ENCODE data around the gene ATP6V0D1.

The ATP6V0D1 gene

GRCh38 chr16:67397812-67398545 lies 83.0 kb downstream of the ATP6V0D1 start:
- Histone ChIP-seq H3K4me3 (ENCODE audit: low read length) (no peak overlapping the region), H3K36me3 (replicated peaks; ENCODE audit: insufficient read depth, low read length) (no peaks in the 10 kb centered on the region), H2AFZ (ENCODE audit: low read length) (no peak overlapping the region), H3K9me2 (replicated peaks; ENCODE audit: insufficient read depth, low read length) (no peaks in the 10 kb centered on the region), H3K9ac (ENCODE audit: low read length) (no peak overlapping the region), H3K27ac (ENCODE audit: low read length) (no peak overlapping the region), H3K27me3 (replicated peaks; ENCODE audit: insufficient read depth, low read length) (peaks cover 27% of the 10 kb centered on the region), H3K79me2 (ENCODE audit: low read length) (no peaks in the 10 kb centered on the region), H3F3A (ENCODE audit: insufficient read depth, low read length) (no peaks in the 10 kb centered on the region), H4K20me1 (ENCODE audit: insufficient read depth, low read length) (no peaks in the 10 kb centered on the region), H3K9me3 (replicated peaks; ENCODE audit: insufficient read depth, low read length) (no peaks in the 10 kb centered on the region), H3K4me1 (ENCODE audit: low read length) (peaks cover 6% of the 10 kb centered on the region), H3K4me2 (ENCODE audit: low read depth, low read length) (no peak overlapping the region)
- DNase-seq = no peak
- TF ChIP-seq, protein P1, sequence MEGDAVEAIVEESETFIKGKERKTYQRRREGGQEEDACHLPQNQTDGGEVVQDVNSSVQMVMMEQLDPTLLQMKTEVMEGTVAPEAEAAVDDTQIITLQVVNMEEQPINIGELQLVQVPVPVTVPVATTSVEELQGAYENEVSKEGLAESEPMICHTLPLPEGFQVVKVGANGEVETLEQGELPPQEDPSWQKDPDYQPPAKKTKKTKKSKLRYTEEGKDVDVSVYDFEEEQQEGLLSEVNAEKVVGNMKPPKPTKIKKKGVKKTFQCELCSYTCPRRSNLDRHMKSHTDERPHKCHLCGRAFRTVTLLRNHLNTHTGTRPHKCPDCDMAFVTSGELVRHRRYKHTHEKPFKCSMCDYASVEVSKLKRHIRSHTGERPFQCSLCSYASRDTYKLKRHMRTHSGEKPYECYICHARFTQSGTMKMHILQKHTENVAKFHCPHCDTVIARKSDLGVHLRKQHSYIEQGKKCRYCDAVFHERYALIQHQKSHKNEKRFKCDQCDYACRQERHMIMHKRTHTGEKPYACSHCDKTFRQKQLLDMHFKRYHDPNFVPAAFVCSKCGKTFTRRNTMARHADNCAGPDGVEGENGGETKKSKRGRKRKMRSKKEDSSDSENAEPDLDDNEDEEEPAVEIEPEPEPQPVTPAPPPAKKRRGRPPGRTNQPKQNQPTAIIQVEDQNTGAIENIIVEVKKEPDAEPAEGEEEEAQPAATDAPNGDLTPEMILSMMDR (IDR thresholded peaks at IDR 0.05; ENCODE audit: low read length) = no peak
- no peak for TF ChIP-seq EZH2phosphoT487 (IDR thresholded peaks at IDR 0.05; ENCODE audit: low read length)
- TF ChIP-seq EZH2 (optimal IDR thresholded peaks at IDR 0.05; ENCODE audit: low read depth, low read length) = no peak

DNA sequence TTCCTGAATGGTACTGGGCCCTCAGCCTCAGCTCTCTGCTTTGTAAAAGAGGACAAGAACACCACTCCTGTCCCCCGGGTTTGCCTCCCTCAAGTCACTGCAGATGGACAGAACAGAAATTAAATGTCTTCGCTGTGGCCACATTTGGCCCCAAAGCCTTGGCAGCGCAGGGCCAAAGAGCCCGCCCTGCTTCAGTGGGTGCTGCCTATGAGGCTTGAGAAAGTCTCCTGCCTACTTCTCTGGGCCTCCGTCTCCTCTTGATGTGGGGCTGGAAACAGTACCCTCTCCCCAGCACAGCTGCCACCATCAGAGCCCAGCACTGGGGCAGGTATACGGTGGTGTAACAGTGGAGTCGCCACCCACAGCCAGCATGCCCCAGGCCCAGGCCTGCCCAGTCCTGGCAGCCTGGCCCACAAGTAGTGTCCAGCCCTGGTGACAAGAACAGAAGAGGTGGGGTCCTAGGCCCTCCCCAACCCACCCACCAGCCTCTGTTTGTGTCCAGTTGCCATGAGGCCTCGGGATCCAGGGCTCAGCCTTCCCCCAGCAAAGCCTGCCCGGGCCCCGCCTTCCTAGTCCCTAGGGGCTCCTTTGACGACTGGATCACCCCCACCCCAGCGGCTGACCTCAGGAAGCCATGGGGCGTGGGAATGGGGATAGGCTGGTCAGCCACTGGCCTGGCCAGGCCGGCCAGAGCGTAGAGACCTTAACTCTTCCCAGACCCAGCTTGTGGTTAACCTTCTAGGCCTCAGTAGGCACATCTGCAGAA lies 83.7 kb downstream of the ATP6V0D1 start:
- no peak overlapping the region for H3K27ac ChIP-seq (ENCODE audit: low read length)
- no peak for DNase-seq
- H3K9me3 ChIP-seq (replicated peaks; ENCODE audit: insufficient read depth, low read length) = no peaks in the 10 kb centered on the region
- no peak overlapping the region for H3K4me2 ChIP-seq (ENCODE audit: low read depth, low read length)
- TF ChIP-seq, protein P1 (IDR thresholded peaks at IDR 0.05; ENCODE audit: low read length) = no peak
- no peak for TF ChIP-seq EZH2phosphoT487 (IDR thresholded peaks at IDR 0.05; ENCODE audit: low read length)
- no peak for TF ChIP-seq EZH2 (optimal IDR thresholded peaks at IDR 0.05; ENCODE audit: low read depth, low read length)
- no peak overlapping the region for H3K9ac ChIP-seq (ENCODE audit: low read length)
- no peaks in the 10 kb centered on the region for H3F3A ChIP-seq (ENCODE audit: insufficient read depth, low read length)
- H3K9me2 ChIP-seq (replicated peaks; ENCODE audit: insufficient read depth, low read length) = no peaks in the 10 kb centered on the region
- no peak overlapping the region for H3K4me3 ChIP-seq (ENCODE audit: low read length)
- H3K27me3 ChIP-seq (replicated peaks; ENCODE audit: insufficient read depth, low read length) = peaks cover 33% of the 10 kb centered on the region
- H3K79me2 ChIP-seq (ENCODE audit: low read length) = no peaks in the 10 kb centered on the region
- no peak overlapping the region for H2AFZ ChIP-seq (ENCODE audit: low read length)
- peaks cover 6% of the 10 kb centered on the region for H3K4me1 ChIP-seq (ENCODE audit: low read length)
- no peaks in the 10 kb centered on the region for H3K36me3 ChIP-seq (replicated peaks; ENCODE audit: insufficient read depth, low read length)
- no peaks in the 10 kb centered on the region for H4K20me1 ChIP-seq (ENCODE audit: insufficient read depth, low read length)

DNA sequence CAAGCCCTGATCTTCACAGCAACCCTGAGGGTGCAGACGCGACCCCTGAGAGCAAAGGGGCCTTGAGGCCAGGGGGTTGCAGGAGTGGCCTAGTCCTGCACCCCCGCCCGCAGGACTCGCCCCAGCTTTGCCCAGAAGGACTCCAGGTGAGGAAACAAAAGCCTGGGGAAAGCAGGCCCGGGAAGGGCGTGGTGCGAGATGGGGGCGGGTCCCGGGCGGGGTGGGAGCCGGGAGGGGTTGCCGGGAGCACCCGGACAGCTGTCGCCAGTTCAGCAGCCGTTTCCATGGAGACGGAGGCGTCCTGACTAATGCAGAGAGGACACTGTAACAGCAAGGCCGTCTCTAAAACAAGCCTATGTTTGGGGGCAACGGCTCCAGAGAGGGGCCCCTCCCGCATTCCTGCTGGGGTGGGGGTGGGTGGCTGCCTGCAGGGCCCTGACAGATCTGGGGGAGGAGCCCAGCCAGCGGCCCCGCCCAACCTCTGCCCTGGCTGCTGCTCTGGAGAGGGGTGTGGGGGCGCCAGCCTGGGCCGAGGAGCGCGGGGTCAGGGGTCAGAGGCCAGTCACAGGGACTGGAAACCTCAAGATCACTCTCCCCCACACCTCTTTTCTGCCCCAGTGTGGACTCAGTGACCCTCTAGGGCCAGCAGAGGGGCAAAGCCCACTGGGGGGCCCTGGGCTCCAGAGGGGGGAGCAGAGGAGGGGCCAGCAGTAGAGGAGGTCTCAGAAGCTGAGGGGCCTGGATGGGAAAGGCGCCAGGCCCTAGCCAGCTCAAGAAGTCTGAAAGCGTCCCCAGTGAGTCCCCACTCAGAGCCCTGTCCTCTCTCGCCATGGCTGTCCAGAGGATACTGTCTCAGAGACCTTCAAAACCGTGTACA lies 84.6 kb downstream of the ATP6V0D1 start:
- no peak overlapping the region for H3K27ac ChIP-seq (ENCODE audit: low read length)
- no peaks in the 10 kb centered on the region for H4K20me1 ChIP-seq (ENCODE audit: insufficient read depth, low read length)
- no peaks in the 10 kb centered on the region for H3K9me3 ChIP-seq (replicated peaks; ENCODE audit: insufficient read depth, low read length)
- no peak overlapping the region for H3K9ac ChIP-seq (ENCODE audit: low read length)
- H3K9me2 ChIP-seq (replicated peaks; ENCODE audit: insufficient read depth, low read length) = no peaks in the 10 kb centered on the region
- no peaks in the 10 kb centered on the region for H3F3A ChIP-seq (ENCODE audit: insufficient read depth, low read length)
- TF ChIP-seq, protein P1 (IDR thresholded peaks at IDR 0.05; ENCODE audit: low read length) = no peak
- no peak for TF ChIP-seq EZH2phosphoT487 (IDR thresholded peaks at IDR 0.05; ENCODE audit: low read length)
- TF ChIP-seq EZH2 (optimal IDR thresholded peaks at IDR 0.05; ENCODE audit: low read depth, low read length) = no peak
- H3K4me3 ChIP-seq (ENCODE audit: low read length) = no peak overlapping the region
- peaks cover 33% of the 10 kb centered on the region for H3K27me3 ChIP-seq (replicated peaks; ENCODE audit: insufficient read depth, low read length)
- no peaks in the 10 kb centered on the region for H3K36me3 ChIP-seq (replicated peaks; ENCODE audit: insufficient read depth, low read length)
- peak; percentile 47 for DNase-seq
- peaks cover 5% of the 10 kb centered on the region for H3K4me1 ChIP-seq (ENCODE audit: low read length)
- 0 out of 2 replicates have a peak overlapping the region, but pooled peaks have one; percentile 12 for H3K4me2 ChIP-seq (ENCODE audit: low read depth, low read length)
- H2AFZ ChIP-seq (ENCODE audit: low read length) = no peak overlapping the region
- H3K79me2 ChIP-seq (ENCODE audit: low read length) = no peaks in the 10 kb centered on the region
